Esophagus squamous epithelium (tissue), 4 donors: ENCODE data around the gene C11orf58.

Source experiments
- POLR2A ChIP-seq, 4 donors: fragments of 450-650 bp; IDR thresholded peaks; one replicate each; pipeline ENCODE4 v1.6.1; 2017; ENCODE audit warnings: antibody characterized with exemption in 4 of 4, mild to moderate bottlenecking in 4 of 4, moderate library complexity in 3 of 4
- TF ChIP-seq, protein P1 (sequence below), 6 experiments: fragments of 450-650 bp in 4 of 6; fragments of 200-600 bp in 2 of 6; sonication (generic) in 2 of 6; IDR thresholded peaks; one replicate each; pipeline ENCODE4 v1.5.1; 2016 to 2019; ENCODE audit warnings: antibody characterized with exemption in 6 of 6, mild to moderate bottlenecking in 4 of 6, moderate library complexity in 4 of 6

DNA sequence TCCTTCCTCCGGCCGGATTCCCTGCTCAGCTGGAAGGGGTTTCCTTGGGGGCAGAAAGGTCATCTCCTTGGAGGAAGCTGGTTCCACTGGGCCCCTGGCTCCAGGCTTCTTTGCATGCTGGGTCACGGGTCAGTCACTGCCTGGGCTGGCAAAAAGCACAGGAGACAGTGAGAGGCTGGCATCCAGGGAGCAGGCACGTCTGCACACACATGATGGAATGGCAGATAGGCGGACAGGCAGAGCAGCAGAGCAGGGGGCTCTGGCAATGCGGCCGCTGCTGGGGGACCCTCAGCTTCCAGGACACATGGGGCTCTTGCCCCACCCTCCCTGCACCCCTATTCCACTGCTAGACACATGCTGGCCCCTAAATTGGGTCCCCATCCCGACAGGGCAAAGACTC is 40.4 kb downstream of the C11orf58 start:
- TF ChIP-seq, protein P1, sequence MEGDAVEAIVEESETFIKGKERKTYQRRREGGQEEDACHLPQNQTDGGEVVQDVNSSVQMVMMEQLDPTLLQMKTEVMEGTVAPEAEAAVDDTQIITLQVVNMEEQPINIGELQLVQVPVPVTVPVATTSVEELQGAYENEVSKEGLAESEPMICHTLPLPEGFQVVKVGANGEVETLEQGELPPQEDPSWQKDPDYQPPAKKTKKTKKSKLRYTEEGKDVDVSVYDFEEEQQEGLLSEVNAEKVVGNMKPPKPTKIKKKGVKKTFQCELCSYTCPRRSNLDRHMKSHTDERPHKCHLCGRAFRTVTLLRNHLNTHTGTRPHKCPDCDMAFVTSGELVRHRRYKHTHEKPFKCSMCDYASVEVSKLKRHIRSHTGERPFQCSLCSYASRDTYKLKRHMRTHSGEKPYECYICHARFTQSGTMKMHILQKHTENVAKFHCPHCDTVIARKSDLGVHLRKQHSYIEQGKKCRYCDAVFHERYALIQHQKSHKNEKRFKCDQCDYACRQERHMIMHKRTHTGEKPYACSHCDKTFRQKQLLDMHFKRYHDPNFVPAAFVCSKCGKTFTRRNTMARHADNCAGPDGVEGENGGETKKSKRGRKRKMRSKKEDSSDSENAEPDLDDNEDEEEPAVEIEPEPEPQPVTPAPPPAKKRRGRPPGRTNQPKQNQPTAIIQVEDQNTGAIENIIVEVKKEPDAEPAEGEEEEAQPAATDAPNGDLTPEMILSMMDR (IDR thresholded peaks at IDR 0.05), result no peak
- TF ChIP-seq POLR2A (IDR thresholded peaks at IDR 0.05), result no peak
